Fibroblast of the aortic adventitia (primary cell): ENCODE data around the gene STRBP. TPM values are rescaled to one million over a fixed set of nuclear protein-coding genes. Genes with fewer than 3 reads are reported as not detected.
A peak's percentile ranks its signal among the peaks of the same experiment; 100 is the strongest.

ENCODE experiments used
- DNase-seq: peaks from one replicate; pipeline ENCODE4 v3.0.0-alpha.2; 2010; ENCODE audit warnings: low read depth
- H3K4me3 ChIP-seq: 2 replicates; pipeline ENCODE4 v1.5.1; 2011; ENCODE audit warnings: low read depth, mild to moderate bottlenecking, control low read depth, low read length, moderate library complexity
- total RNA-seq: library from RNA; depleted of rRNA; stranded (reverse); fragments of >200 nt; gene quantifications from 2 replicates; pipeline ENCODE4 v1.2.3, GENCODE V29; 2012; ENCODE audit warnings: low replicate concordance
- TF ChIP-seq, protein P1 (sequence below): IDR thresholded peaks from 2 replicates; pipeline ENCODE4 v1.5.1; 2011; ENCODE audit warnings: mild to moderate bottlenecking, low read length, control low read depth, inconsistent platforms; ENCODE audit not compliant: insufficient read depth

STRBP gene
- total RNA-seq, 1 donor = 2.6 TPM

DNA sequence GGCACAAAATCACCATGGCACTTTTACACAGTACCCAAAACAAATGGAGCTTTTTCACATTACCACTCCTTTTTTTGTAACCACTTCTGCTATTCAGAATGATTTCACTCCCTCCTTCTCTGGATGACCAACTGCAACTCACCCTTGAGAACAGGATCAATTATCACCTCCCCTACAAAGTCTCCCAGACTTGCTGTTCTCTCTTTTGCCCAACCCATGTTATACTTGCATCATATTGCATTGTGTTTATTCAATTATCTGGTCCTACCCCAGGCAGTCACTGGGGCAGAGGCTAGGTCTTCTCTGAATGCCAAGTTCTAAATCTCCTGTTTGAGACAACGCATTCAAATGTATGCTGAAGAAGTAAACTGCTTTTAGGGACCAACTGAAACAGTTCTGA, 139.0 kb downstream of the STRBP start:
- no peak for DNase-seq
- TF ChIP-seq, protein P1, sequence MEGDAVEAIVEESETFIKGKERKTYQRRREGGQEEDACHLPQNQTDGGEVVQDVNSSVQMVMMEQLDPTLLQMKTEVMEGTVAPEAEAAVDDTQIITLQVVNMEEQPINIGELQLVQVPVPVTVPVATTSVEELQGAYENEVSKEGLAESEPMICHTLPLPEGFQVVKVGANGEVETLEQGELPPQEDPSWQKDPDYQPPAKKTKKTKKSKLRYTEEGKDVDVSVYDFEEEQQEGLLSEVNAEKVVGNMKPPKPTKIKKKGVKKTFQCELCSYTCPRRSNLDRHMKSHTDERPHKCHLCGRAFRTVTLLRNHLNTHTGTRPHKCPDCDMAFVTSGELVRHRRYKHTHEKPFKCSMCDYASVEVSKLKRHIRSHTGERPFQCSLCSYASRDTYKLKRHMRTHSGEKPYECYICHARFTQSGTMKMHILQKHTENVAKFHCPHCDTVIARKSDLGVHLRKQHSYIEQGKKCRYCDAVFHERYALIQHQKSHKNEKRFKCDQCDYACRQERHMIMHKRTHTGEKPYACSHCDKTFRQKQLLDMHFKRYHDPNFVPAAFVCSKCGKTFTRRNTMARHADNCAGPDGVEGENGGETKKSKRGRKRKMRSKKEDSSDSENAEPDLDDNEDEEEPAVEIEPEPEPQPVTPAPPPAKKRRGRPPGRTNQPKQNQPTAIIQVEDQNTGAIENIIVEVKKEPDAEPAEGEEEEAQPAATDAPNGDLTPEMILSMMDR = no peak
- no peak overlapping the region for H3K4me3 ChIP-seq

DNA sequence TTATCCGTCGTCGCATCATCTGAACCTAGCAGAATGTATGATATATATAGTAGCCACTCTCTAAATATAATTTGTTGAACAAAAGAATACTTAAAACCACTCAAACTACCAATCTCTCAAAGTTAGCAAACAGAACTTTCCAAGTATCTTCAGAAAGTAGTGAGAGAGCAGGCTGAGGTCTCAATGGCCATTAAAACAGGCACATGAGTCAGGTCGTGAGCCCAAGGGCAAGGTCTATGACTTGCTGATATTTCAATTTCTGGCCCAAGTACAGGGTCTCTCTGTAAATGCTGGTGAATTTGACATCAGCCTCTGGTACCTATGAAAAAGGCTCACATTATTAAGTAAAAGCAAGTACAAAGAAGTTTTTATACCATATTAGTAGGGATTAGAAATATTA, 139.8 kb downstream of the STRBP start:
- H3K4me3 ChIP-seq = no peak overlapping the region
- TF ChIP-seq, protein P1 = no peak
- DNase-seq = no peak

DNA sequence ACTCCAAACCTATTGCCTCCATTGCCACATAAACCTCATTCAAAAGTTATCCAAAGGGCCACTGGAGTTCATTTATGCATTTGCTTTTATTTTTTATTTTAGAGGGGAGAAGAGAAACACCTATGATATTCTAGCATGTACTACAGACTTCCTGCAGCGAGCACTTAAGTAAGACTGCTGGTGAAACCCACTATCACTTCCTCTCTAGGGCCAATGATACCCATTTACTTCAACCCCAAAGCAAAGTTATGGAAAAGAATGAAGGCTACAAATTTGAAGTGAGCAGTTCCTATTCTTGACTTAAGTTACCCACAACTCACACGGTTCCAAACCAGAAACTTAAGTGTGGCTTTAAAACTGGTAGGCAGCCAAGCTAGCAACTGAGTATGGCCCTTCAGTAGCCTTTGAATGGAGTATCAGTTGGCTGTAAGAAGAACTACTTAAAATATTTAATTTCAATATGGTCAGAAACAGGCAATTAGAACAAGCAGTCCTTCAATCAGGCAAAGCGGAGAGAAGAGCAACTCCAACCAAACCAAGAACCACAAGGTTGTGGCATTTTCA, 140.8 kb downstream of the STRBP start:
- no peak overlapping the region for H3K4me3 ChIP-seq
- DNase-seq = no peak
- TF ChIP-seq, protein P1 = no peak

DNA sequence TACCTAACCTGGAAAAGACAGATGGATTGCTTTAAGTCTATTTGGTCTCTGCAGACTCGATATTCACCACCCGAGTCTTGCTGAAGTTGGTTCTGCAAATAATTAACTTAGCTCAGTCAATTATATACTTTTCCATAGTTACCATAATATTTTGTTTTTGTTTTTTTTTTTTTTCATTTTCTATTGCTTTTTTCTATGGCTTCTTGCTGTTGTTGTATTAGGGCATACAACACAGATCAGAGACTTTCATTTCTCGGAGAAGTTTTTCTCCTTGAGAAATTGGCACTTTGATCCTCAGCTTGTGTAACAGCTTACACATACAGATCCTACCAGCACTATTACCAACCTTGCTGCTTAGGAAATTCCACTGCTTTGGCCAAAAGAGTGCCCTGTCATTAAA, 146.9 kb downstream of the STRBP start:
- no peak for DNase-seq
- H3K4me3 ChIP-seq = no peak overlapping the region
- TF ChIP-seq, protein P1 = no peak

DNA sequence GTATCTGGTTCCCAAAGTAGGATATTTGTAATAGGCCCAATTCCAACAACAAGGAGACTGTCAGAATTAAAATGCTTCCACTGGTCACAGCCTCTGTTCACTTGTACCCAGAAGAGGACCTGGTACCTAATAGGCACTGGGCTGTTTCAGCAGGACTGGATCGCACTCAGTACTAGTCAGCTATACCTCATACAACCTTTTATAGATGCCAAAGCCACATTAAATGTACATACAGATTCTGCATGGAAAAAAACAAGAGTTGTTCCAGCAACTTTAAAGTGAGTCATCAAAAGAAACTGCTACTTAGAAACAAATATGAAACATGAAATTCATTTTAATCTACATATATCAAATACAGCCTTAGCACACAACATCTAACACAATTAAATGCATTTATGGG, 147.4 kb downstream of the STRBP start:
- TF ChIP-seq, protein P1 = no peak
- no peak for DNase-seq
- H3K4me3 ChIP-seq = no peak overlapping the region

DNA sequence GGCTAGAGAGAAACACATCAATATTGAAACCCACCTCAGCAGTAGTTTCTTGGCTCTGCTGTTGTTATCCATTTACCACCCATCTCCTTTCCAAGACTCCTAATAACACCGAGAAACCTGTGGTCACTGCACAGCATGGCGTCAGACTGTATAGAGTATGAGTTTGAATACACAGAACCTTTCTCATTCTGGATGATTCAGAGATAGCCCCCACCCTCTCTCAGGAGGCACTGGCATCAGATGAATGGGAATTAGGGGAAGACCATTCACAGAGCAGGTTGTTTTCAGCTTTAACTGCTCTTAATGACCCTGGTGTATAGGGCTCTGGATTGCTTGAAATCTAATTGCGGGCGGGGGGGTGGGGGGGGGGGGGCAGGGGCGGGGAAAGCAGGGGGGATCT, 148.3 kb downstream of the STRBP start:
- no peak overlapping the region for H3K4me3 ChIP-seq
- TF ChIP-seq, protein P1 = no peak
- DNase-seq = no peak

DNA sequence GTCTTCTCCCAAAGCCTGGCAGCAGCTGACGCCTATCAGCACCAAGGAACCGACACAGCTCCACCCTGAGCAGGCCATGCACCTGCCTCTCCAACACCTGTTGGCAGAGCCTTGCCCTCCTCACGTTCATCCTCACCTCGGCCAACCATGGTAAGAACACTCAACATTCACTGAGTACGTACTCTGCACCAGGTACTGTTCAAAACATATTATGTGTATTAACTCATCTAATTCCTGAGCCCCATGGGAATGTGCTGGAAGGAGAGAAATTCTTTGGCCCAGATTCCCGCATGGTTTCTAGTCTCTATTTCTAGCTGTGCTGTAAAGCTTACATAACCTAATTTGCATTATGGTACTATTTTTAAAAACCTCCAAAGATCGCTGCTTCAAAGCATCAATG, 148.8 kb downstream of the STRBP start:
- TF ChIP-seq, protein P1 = no peak
- DNase-seq = peak; percentile 56
- no peak overlapping the region for H3K4me3 ChIP-seq
